HG03095 (cell line): ENCODE data around the gene RHO.

Experiments used
- ATAC-seq: cut with Tn5 transposase; IDR thresholded peaks from one replicate; pipeline ENCODE4 v1.9.1; 2021; ENCODE audit warnings: moderate library complexity; ENCODE audit not compliant: unreplicated experiment

RHO gene

DNA sequence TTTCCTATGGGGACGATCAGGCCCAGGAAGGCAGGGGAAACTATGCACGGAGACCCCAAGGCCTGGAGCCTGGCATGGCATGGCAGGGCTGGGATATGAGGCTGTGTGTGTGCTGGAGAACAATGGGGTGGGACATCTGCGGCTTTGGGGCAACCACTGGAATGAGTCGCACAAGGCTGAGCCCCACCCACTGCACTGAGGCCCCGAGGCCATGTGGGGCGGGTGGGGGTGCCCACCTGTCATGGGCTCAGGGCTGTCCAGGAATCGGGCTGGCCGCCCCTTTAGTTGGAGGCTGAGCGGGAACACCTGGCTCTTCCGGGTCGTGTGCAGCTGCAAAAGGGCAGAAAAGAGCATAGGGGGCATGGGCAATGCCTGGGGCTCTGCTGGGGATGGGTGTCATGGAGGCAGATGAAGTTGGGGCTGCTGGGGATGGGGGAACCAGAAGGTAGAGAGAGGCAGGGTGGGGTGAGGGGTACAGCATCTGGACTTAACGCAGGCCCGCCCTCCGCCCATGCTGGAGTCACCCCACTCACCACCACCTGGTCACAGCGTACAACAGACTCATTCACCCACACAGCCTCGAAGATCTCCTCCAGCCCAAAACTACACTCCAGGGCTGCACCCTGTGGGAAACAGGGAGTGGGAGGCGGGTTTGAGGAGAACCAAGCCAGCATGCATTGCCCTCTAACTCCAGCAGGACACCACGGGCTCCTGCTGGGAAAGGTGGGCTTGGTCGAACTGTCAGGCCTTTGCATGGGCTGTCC is 47.0 kb downstream of the RHO start:
- no peak for ATAC-seq

DNA sequence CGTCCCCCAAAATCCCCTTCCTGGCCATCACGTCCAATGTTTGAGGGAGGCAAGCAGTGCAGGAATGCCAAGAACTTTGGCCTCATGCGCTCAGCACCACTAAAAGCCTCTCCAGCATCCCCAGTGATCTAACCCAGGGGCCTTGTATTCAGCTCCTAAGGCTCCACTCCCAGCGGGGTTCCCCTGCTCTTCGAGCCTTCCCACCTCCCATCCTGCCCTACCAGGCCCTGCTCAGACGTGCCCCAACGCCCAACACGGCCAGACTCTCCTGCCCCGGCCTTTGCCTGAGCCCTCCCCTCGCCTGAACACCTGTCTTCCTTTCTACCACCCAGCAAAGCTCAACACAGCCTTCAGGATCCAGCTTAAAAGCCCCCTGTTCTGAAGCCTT is 47.6 kb downstream of the RHO start:
- ATAC-seq = no peak

DNA sequence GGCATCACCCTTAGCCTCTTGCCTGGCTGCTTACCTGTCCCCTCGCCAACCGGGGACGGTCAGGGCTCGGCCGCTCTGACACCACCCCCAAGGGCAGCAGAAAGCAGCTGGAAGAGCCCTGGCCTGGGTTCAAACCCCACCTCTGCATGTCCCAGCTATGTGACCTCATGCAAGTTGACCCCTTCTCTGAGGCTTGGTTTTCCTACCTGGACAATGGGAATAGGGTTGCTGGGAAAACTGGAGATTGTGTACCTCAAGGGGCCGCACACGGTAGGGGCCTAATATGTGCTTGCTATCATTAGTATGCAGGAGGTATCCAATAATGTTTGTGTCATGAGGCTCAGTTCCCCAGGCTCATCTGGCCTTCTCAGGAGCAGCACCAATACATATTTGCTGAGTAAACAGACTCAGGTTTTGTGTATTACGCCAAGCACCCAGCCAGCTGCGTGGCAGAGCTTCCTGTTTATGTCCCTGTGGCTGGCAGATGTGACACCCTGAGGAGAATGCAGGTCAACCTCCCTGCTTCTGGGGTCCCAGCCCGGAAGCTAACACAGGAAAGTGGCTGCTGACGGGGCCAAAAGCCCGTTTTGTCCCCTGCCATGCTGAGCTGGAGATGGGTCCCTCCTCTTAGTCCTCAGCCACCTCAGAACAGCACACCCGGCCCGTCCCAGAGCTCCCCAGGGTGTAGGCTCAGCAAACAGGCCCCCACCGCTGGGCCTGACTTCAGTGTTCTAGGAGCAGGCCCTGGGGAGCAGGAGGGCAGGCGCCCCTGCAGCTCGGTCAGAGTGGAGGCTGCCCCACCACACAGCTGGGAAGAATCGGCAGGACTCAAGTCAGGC is 48.3 kb downstream of the RHO start:
- no peak for ATAC-seq

DNA sequence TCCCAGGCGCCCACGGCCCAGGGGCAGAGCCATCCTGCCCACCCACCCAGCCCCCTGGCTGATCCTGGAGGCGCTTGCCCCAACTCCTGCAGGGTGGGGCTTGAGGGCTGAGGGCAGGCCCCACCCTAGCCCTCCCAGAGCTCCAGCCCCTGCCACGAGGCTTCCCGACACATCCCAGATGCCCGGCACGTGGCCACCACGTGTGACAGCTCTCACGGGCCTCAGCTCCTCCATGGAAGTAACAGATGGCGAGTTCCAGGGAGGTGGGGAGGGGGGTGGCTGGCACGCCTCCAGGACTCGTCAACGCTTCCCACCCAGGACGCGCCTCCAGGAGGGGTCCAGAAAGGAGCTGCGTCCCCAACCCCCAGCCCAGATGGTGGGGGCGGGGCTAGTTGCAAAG is 48.9 kb downstream of the RHO start:
- ATAC-seq = no peak

DNA sequence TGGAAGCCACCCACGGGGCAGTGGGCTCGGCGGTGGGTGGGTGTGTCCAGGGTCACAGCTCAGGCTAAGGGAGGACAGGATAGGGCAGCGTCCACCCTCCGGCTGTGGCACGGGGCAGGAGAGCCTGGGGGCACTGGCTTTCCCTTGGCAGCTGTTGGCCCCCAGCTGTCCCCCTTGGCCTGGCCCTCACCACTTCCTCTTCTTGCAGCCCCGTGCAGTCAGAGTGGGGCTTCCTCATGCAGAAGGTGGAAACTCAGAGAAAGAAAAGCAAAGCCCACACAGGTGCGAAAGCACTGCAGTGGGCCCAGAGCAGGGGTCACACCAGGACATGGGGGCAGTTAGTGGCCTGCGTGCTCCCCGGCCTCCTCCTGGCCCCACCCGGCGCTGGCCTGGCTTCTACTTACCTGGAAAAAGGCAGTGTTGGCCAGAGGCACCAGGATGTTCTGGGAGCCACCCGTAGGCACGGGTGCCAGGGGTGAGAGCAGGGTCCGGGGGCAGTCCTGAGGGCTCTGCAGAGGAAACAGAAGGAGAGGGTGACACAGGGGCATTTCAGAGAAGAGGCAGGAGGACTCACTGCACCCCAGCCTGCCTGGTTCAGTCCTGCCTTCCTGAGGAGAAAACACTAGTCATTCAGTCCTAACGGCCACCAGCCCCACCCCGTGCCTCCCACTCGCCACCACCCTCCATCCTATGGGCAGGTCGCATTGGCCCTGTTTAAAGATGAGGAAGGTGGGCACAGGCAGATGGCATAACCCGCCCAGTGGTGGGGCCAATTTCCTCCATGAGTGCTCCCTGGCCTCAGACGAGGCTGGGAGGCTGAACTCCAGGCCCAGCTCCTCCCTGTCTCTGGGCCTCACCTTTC is 49.7 kb downstream of the RHO start:
- no peak for ATAC-seq

DNA sequence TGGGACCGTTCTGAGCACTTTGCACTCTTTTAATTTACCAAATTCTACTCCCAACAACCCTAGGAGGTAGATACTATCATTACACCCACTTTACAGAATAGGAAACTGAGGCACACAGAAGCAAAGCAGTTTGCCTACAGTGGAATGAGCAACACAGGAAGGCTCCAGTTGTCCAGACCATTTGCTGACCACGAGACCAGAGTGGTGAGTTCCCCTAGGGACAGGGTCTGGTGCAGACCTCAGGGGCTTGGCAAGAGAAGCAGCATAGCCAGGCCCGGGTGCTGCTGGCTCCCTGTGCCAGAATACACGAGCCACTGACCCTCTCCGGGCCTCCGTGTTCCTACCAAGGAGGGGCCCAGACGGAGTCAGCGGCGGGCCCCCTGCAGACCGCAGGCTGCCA is 51.6 kb downstream of the RHO start:
- ATAC-seq = no peak

DNA sequence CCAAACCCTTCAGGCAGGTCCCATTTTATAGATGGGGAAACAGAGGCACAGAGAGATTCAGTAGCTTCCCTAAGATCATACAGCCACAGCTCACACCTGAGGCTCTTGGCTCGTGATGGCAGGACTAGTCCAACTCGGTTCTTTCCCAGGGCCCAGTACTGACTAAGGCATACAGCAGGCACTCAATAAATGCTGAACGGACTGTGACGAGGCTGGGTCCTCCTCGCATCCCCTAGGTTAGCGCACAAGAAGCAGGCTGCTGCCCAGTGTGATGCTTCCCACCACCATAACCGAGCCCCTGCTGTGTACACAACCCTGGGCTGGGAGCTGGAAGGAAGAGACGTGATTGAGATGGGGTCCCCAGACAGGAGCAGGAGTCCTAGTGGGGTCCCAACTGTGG is 53.2 kb downstream of the RHO start:
- ATAC-seq = no peak

DNA sequence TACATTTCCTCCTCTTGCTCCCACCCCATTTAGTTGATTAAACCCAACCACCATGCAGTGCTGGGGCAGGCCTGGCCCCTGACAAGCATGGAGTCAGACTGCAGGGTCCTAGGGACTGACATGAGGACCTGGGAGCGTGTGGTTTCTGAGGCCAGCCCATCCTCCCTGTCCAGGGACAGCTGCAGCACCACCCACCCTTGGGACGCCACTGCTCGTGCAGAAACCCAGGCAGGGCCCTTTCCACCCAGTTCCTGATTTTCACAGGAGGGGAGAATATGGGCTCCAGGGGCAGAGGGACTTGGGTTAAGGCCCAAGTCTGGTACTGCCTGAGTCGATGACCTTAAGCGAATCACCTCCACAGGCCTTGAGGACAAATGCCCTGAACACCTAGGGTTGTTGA is 54.4 kb downstream of the RHO start:
- no peak for ATAC-seq

DNA sequence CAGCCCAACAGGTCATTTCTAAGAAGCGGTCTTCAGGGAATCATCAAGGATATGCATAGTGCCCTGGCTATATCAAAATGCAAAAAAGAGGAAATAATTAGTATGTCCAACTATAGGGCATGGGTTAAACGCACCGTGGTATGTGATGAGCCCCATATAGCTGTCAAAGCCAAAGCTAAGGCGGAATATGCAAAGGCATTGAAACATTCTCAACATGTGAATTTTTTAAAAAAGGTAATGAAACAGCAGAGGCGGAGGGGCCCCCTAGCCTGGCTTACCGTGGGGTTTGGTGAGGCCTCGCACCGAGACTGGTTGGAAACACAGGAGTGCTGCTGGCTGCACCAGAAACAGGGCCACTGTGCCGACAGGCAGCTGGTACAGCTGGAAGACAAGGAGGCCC is 54.9 kb downstream of the RHO start:
- no peak for ATAC-seq

DNA sequence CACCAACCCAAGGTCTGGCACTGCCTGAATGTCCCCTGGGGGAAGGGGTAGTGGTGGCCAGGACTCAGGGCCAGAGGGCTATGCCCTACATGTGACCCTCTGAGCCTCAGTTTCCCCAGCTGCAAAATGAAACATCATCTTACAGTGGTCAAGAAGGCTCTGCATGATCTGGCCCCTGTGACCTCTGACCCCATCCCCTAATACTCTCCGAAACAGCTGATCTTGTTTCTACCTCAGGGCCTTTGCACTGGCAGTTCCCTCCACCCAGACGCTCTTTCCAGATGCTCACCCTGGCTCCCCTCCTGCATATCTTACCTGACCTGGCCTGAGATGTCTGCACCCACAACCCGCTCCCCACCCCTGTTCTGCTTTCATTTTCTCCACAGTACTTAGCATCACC is 56.2 kb downstream of the RHO start:
- ATAC-seq = no peak
